CD4-positive, alpha-beta T cell treated with Interleukin-15 for 1 hour (primary cell): Measurements from ENCODE around the gene HDLBP.
A peak's percentile ranks its signal among the peaks of the same experiment; 100 is the strongest.

Experiments
- DNase-seq: peaks from one replicate; pipeline ENCODE4 v3.0.0-alpha.2; 2020

The HDLBP gene

GRCh38 chr2:241273210-241274020 lies 42.1 kb downstream of the HDLBP start:
- no peak for DNase-seq

GRCh38 chr2:241272303-241273209 lies 42.9 kb downstream of the HDLBP start:
- peak; percentile 45 for DNase-seq

- peak; percentile 55 for DNase-seq
Observed at GRCh38 chr2:241271706-241272302, 43.7 kb downstream of the HDLBP start.

GRCh38 chr2:241270531-241270930 lies 44.9 kb downstream of the HDLBP start:
- no peak for DNase-seq

GRCh38 chr2:241269707-241270520 lies 45.6 kb downstream of the HDLBP start:
- DNase-seq, result no peak

GRCh38 chr2:241268716-241269445 lies 46.6 kb downstream of the HDLBP start:
- no peak for DNase-seq

- DNase-seq, result no peak
Observed at GRCh38 chr2:241268306-241268705, 47.2 kb downstream of the HDLBP start.

GRCh38 chr2:241267249-241268067 lies 48.0 kb downstream of the HDLBP start:
- DNase-seq, result no peak

GRCh38 chr2:241265506-241265905 lies 50.0 kb downstream of the HDLBP start:
- DNase-seq, result no peak

GRCh38 chr2:241263061-241263460 lies 52.4 kb downstream of the HDLBP start:
- no peak for DNase-seq

GRCh38 chr2:241261628-241262027 lies 53.8 kb downstream of the HDLBP start:
- no peak for DNase-seq

GRCh38 chr2:241260911-241261310 lies 54.6 kb downstream of the HDLBP start:
- no peak for DNase-seq

GRCh38 chr2:241258505-241259280 lies 56.8 kb downstream of the HDLBP start:
- no peak for DNase-seq

- DNase-seq, result no peak
Observed at GRCh38 chr2:241257419-241258032, 57.9 kb downstream of the HDLBP start.

GRCh38 chr2:241256168-241256545 lies 59.3 kb downstream of the HDLBP start:
- DNase-seq, result no peak

GRCh38 chr2:241255542-241256167 lies 59.8 kb downstream of the HDLBP start:
- no peak for DNase-seq

- DNase-seq, result no peak
Observed at GRCh38 chr2:241254904-241255351, 60.5 kb downstream of the HDLBP start.

- no peak for DNase-seq
Observed at GRCh38 chr2:241252778-241253475, 62.5 kb downstream of the HDLBP start.
